HCT116 (cell line): Measurements from ENCODE around the gene CCDC83.

Experiments used
- EGR1 ChIP-seq: IDR thresholded peaks from 2 replicates; pipeline ENCODE4 v1.6.1; 2012; ENCODE audit warnings: low read depth
- EZH2 ChIP-seq: fragments of 200-600 bp; sonication (generic); IDR thresholded peaks from 2 replicates; pipeline ENCODE4 v1.6.1; 2017; ENCODE audit warnings: antibody characterized with exemption, mixed run types
- EZH2phosphoT487 ChIP-seq: fragments of 200-600 bp; IDR thresholded peaks from 2 replicates; pipeline ENCODE4 v1.6.1; 2018; ENCODE audit warnings: antibody characterized with exemption, borderline replicate concordance
- POLR2A ChIP-seq: IDR thresholded peaks from 2 replicates; pipeline ENCODE4 v1.7.0; 2011; ENCODE audit warnings: borderline replicate concordance; ENCODE audit not compliant: insufficient read depth, insufficient read length; ENCODE audit errors: extremely low read depth
- RAD21 ChIP-seq: IDR thresholded peaks from 2 replicates; pipeline ENCODE4 v1.6.1; 2012; ENCODE audit warnings: low read depth, mild to moderate bottlenecking
- REST ChIP-seq: IDR thresholded peaks from 2 replicates; pipeline ENCODE4 v1.6.1; 2012; ENCODE audit warnings: low read depth
- SRF ChIP-seq: IDR thresholded peaks from 2 replicates; pipeline ENCODE4 v1.6.1; 2012; ENCODE audit warnings: low read depth
- TF ChIP-seq, protein P1 (sequence below), 3 experiments: fragments of 200-600 bp in 1 of 3; sonication (generic) in 1 of 3; IDR thresholded peaks in 2 of 3; conservative IDR thresholded peaks in 1 of 3; 2 replicates each; pipeline ENCODE4 v1.5.1; 2012 to 2017; ENCODE audit warnings: low read depth in 2 of 3, low read length in 2 of 3, antibody characterized with exemption in 1 of 3, borderline replicate concordance in 1 of 3, control low read depth in 1 of 3, mild to moderate bottlenecking in 1 of 3, mixed read lengths in 1 of 3, mixed run types in 1 of 3, moderate library complexity in 1 of 3; ENCODE audit not compliant: insufficient read depth in 1 of 3
- TF ChIP-seq, protein P2 (sequence below): IDR thresholded peaks from 2 replicates; pipeline ENCODE4 v1.6.1; 2011; ENCODE audit warnings: mild to moderate bottlenecking, low read length, moderate library complexity; ENCODE audit not compliant: insufficient replicate concordance; ENCODE audit errors: extremely low read depth

GRCh38 chr11:85805387-85805786 is 49.8 kb upstream of the CCDC83 start:
- no peak for TF ChIP-seq SRF
- TF ChIP-seq EZH2 = no peak
- TF ChIP-seq, protein P1, sequence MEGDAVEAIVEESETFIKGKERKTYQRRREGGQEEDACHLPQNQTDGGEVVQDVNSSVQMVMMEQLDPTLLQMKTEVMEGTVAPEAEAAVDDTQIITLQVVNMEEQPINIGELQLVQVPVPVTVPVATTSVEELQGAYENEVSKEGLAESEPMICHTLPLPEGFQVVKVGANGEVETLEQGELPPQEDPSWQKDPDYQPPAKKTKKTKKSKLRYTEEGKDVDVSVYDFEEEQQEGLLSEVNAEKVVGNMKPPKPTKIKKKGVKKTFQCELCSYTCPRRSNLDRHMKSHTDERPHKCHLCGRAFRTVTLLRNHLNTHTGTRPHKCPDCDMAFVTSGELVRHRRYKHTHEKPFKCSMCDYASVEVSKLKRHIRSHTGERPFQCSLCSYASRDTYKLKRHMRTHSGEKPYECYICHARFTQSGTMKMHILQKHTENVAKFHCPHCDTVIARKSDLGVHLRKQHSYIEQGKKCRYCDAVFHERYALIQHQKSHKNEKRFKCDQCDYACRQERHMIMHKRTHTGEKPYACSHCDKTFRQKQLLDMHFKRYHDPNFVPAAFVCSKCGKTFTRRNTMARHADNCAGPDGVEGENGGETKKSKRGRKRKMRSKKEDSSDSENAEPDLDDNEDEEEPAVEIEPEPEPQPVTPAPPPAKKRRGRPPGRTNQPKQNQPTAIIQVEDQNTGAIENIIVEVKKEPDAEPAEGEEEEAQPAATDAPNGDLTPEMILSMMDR (IDR thresholded peaks at IDR 0.05 in 2 of 3, conservative IDR thresholded peaks at IDR 0.05 in 1 of 3; ENCODE audit: borderline replicate concordance in 1 of 3, insufficient read depth in 1 of 3, low read depth in 2 of 3, low read length in 2 of 3) = no peak
- TF ChIP-seq, protein P2, sequence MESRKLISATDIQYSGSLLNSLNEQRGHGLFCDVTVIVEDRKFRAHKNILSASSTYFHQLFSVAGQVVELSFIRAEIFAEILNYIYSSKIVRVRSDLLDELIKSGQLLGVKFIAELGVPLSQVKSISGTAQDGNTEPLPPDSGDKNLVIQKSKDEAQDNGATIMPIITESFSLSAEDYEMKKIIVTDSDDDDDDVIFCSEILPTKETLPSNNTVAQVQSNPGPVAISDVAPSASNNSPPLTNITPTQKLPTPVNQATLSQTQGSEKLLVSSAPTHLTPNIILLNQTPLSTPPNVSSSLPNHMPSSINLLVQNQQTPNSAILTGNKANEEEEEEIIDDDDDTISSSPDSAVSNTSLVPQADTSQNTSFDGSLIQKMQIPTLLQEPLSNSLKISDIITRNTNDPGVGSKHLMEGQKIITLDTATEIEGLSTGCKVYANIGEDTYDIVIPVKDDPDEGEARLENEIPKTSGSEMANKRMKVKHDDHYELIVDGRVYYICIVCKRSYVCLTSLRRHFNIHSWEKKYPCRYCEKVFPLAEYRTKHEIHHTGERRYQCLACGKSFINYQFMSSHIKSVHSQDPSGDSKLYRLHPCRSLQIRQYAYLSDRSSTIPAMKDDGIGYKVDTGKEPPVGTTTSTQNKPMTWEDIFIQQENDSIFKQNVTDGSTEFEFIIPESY = no peak
- no peak for TF ChIP-seq EZH2phosphoT487
- TF ChIP-seq POLR2A = no peak
- TF ChIP-seq REST = no peak
- no peak for TF ChIP-seq EGR1
- no peak for TF ChIP-seq RAD21
